GM20431 (cell line): ENCODE measurements around the gene CHST11.

Experiments used
- in situ Hi-C: fragments of 300-500 bp; cut with MseI, MboI; formaldehyde crosslinking; loops from one replicate; pipeline ENCODE4 v1.15.0; 2020; ENCODE audit warnings: low sequenced_read_pairs; ENCODE audit not compliant: unreplicated experiment

CHST11 gene

DNA sequence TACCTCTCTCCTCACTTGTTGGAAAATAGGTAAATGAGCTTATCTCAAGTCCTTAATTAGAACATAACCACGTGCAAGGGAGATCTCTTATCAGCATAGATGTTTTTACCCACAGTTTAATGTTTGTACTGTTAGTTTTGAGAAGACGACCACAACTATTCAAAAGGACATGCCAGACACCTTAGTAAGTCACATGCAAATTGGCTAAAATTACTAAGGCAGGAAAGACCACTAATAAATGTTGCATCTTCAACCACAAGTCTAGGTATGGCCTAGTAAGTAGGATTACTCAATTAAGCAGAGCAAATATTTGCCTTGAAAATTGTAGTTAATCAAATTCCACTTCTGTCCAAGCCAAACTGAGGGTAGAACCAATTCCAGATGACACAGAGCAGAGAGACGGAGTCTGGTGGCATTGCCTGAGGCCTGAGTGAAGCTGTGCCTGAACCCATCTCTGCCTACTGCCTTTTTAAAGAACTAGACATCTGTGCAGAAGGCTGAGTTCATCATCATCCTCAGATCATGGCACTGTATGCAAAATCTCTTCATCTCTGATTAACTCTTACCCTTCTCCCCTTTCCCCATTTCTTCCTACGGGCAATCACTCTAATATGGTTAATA is 29.7 kb upstream of the CHST11 start:
- in situ Hi-C loops: no loop called here

DNA sequence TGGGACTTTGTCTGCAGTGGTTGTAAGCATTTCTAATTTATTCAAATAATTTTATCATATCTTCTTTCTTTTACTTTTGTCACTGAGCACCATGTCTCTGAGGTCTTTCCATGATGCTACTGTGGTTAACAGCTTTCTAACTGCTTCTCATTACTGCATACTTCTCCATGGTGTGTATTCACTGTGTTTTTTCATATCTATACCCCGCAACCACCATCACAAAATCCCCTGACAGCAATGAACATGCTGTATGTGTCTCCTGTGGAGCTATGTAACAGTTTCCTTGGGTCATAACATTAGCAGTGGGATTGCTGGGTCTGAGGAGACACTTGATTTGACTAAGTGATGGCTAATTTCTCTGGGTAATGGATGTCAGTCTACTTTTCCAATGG is 29.2 kb upstream of the CHST11 start:
- in situ Hi-C loops: no loop called here

DNA sequence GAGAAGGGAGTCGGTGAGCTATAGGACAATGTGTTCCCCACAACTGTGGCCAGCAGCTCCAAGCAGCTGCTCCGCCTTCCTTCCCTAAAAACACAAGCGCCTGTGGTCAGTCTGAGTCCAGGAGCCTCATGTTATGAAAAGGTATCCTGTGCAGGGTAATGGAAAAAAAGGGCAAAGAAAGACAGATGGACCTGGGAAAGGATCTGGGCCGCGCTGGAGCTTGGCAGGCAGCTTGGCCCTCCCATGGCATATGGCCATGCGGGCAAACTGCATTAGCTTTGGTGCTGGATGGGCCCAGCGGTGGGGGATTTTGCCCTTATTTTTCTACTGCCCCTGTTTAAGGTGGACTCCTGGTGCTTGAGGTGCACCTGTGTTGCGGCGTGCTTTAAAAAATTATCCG is 23.7 kb upstream of the CHST11 start:
- in situ Hi-C loops: no loop called here

DNA sequence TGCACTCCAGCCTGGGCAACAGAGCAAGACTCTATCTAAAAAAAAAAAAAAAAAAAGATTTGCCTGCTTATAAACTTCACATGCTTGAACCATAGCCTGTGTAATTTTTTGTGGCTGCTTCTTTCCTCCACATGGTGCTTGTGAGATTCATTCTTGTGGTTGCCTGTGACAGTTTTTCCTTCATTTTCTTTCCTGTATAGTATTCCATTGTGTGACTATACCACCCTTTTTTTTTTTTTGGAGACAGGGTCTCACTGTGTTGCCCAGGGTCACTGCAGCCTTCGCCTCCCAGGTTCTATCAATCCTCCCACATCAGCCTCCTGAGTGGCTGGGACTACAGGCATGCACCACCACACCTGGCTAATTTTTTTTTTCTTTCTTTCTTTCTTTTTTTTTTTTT is 22.6 kb upstream of the CHST11 start:
- in situ Hi-C loops: no loop called here

DNA sequence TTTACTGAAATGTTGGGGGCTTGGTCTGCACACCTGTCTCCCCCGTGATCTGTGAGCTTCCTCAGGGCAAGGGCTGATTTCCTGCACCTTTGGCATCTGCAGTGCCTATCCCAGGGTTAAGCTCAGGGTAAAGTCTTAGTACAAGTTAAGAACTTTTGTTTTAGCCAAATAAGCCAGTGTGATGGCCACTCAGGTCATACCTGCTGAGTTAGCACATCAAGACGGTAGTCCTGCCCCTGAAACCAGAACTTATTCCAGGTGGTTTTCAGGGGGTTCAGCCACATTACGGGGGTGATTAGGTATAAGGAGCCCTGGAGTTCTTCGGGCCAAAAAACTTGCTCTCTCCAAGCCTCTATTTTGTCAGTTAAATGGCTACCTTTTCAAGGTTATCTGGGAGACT is 21.6 kb upstream of the CHST11 start:
- in situ Hi-C loops: no loop called here

DNA sequence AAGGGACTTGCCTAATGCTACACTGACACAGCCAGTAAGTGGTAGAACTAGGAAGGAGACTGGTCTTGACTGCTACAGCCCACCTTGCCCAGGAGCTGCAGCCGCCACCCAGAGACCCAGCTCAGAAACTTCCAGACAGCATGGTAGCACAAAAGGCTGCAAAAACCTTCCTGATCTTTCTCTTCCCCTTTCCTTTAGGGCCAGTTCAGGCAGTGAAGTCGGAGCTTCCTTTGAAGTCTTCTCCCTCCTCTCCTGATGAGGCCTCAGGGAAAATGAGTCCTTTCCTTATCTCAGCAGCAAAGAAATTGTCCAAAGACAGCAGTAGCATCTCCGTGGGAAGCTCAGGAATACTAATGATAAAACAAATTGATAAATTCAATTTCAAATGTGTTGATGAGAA is 21.0 kb upstream of the CHST11 start:
- in situ Hi-C loops: no loop called here

DNA sequence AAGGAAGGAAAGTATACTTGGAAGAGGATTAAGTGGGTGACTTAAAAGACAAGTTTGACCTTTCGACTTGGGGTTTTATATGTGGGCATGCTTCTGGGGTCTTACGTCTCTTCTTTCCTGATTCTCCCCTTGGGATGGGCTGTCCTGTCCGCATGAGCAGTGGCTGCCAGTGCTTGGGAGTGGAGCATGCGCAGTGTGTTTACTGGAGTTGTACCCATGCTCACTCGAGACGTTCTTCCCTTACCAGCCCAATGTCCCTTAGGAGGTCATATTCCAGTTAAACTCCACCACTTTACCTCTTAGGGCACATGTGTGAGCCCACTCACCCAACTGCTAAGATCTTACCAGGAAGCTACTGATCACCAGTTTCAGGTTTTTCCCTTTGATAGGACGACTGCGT is 20.0 kb upstream of the CHST11 start:
- in situ Hi-C loops: no loop called here

DNA sequence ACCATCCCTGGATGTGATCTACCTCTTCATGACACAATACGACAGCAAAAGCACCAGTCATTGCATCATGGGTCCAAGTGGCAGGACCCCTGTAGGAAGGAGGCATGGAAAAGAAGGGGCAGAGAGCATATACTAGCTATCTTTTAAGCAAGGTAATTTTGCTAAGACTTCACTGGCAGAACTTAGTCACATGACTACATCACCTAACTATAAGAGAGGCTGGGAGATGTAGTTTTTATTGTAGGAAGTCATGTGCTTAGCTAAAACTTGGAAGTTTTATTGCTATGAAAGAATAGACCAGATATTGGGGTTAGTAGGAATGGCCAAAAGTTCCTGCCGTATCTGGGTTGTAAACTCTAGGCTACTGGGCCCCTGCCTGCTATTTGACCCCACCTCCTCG is 18.6 kb upstream of the CHST11 start:
- in situ Hi-C loops: no loop called here

DNA sequence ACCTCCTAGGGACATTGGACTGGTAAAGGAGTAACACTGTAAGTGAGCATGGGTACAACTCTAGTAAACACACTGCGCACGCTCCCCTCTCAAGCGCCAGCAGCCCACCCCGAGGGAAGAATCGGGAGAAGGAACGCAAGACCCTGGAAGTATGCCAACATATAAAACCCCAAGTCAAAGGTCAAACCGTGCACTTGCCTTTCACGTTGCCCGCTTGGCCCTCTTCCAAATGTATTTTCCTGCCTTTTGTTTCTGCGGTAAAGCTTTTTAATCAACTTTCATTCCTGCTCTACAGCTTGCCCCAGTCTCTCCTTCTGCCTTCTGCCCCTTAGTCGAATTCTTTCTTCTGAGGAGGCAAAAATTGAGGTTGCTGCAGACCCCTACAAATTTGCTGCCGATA is 17.6 kb upstream of the CHST11 start:
- in situ Hi-C loops: no loop called here

DNA sequence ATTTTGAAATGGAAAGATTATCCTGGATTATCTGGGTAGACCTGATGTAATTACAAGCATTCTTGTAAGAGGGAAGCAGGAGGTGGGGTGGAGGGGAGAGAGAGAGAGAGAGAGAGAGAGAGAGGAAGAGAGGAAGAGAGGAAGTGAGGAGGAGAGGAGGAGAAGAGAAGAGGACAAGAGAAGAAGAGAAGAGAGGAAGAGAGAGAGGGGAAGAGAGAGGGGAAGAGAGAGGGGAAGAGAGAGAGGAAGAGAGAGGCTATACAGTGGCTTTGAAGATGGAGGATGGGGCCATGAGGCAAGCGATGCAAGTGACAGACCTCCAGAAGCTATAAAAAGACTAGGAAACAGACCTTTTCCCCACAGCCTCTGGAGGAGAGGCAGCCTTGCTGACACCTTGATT is 13.7 kb upstream of the CHST11 start:
- in situ Hi-C loops: no loop called here

DNA sequence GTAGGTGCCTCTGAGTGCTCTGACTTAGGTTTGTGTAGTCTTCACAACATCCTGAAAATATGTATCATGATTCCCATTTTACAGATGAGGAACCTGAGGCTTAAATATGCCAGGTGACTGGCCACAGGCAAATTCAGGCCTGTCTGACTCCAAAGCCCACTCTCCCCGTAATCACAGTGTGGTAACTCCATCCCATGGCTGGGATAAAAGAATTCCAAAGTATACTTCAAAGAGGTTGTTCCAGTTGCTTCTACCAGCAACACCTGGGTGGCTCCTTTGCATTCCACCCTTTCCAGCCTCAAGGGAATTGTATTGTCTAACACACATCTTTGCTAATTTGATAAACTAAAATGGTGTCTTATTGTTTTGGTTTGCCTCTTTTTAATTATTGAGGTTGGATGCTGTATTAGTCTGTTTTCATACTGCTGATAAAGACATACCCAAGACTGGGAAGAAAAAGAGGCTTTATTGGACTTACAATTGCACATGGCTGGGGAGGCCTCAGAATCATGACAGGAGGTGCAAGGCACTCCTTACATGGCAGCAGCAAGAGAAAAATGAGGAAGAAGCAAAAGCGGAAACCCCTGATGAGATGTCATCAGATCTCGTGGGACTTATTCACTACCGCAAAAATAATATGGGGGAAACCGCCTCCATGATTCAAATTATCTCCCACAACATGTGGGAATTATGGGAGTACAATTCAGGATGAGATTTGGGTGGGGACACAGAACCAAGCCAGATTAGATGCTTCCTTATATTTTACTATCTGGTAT is 9.9 kb upstream of the CHST11 start:
- in situ Hi-C loops: no loop called here

DNA sequence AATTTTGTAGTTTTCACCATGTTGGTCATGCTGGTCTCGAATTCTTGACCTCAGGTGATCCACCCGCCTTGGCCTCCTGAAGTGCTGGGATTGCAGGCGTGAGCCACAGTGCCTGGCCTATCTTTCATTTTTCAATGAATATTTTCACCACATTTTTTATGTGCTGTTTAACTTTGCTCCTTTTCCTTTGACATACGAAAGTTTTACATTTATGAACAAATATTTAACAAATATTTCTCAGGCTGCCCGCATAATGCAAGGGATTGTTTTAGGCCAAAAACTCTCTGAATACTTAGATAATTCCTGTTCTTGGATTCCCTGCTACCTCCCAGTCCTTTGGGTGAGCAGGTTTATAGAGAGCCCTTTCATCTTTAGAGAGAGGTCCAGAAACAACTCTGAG is 8.7 kb upstream of the CHST11 start:
- in situ Hi-C loops: no loop called here

DNA sequence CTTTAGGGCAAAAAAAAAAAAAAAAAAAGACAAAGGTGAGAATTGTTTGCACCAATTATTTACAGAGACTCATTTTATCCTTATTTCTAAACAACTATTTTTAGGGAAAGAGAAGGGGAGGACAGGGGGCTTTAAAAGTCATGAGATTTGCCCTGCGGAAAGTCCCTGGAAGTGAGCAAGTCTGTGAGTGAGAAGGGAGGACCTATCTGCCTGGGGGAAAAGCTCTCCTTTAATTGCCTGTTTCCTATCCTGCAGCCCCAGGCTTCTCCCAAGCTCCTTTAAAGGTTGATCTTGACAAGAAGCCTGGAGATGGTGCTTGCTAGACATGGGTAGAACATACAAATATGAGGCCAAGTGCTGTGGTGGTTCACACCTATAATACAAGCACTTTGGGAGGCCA is 8.3 kb upstream of the CHST11 start:
- in situ Hi-C loops: no loop called here

DNA sequence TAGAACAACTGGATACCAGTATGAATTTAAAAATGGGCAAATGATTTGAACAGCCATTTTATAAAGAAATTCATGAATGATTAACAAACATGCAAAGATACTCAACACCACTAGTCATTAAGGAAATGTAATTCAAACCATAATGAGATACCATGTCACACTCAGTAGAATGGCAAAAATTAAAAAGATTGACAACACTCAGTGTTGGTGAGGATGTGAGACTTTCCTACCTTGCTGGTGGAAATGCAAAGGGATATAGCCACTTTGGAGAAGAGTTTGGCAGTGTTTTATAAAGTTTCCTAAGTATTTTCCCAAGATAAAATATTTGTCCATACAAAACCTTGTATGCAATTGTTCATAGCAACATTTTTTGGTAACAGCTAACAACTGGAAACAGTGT is 6.0 kb upstream of the CHST11 start:
- in situ Hi-C loops: loop anchor here (25.0 kb wide), 1 partner anchor 212 kb away; no protein-coding TSS in a partner anchor

DNA sequence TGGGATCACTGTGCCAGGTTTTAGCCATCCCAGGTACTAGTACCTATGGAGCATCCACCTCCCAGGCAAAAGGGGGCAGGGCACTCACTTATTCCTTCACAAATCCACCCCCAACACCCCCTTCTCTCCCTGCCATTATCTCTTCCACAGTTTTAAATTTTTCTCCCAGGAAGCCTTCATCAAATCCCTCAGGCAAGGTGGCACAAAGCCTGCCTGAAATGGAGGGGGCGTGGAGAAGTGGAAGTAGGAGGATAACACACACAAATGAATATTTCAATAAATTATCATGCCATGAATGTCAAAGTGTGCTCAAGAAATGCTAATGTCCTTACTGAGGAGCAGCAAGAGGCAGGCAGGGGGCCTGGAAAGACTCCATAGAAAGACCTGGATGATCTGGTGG is 4.7 kb upstream of the CHST11 start:
- in situ Hi-C loops: loop anchor here (25.0 kb wide), 1 partner anchor 210 kb away; no protein-coding TSS in a partner anchor

DNA sequence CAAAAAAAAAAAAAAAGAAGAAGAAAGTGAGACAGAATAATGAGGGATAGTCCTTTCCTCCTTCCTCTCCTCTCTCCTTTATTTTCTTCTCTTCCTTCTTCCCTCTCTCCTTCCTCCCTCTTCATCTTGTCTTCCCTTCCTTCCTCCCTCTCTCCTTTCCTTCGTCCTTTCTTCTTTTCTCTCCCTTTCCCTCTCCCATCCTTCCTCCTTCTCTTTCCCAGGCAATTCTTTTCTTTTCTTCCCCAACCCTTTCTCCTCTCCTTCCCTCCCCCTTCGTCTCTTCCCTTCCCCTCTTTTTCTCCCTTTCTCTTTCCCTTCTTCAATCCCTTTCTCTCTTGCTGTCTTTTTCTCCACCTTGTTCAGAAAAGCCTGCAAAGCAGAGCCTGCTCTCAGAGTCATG is 3.6 kb upstream of the CHST11 start:
- in situ Hi-C loops: loop anchor here (25.0 kb wide), 1 partner anchor 209 kb away; no protein-coding TSS in a partner anchor

DNA sequence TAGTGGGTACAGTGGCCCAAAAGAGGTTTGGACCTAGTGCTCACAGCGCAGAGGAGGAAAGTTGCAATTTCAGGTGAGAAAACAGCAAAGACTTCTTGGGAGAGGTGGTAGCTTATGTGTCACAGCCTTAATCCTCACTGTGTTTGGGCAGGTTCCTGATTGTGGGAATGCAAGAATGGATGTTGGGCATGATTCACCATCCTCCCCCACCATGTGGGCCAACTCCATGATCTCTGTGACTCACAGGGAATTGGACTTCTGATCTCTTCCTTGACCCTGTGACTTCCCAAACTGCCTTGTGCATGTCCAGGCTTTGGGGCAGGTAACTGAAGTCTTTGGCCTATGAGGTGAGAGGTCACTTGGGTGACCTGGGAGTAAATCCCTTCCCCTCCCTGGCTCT is 1.8 kb upstream of the CHST11 start:
- in situ Hi-C loops: loop anchor here (25.0 kb wide), 1 partner anchor 207 kb away; no protein-coding TSS in a partner anchor

DNA sequence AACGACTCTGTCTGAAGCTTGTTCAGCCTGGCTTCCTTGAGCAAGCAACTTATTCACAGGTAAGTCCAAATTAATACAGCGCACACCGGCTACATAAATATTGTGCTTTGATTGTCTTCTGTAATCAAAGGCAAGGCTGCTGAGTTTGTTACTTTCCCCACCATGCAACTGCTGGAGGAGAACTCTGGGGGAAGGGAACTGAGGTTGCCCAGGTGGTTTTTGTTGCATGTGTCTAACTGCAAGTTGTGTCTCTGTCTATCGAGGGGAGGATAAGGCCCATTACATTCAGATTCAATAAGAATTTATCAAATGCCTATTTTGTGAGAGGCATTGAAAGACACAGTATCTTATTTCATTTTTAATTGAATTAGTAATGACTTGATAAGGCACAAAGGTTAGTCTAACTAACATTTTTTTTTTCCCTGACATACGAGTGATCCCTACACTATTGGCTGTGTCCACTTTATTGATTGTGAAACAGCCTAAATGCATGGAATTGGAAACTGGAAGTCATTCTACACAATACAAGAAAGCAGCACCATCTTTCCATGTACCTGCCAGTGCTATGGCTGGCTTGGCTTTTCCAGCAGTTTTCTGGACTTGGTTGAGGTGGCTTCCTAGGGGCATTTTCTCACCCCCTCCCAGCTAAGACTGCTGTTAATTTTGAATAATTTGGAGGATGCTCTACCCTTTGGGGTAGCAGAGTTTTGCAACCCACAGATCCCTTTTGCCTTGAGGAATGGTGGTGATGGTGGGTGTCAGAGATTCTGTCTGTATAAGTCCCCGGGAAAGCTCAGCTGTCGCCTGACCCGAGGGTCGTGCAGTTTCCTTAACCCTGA is 951 bp upstream of the CHST11 start:
- in situ Hi-C loops: loop anchor here (25.0 kb wide), 1 partner anchor 207 kb away; no protein-coding TSS in a partner anchor

DNA sequence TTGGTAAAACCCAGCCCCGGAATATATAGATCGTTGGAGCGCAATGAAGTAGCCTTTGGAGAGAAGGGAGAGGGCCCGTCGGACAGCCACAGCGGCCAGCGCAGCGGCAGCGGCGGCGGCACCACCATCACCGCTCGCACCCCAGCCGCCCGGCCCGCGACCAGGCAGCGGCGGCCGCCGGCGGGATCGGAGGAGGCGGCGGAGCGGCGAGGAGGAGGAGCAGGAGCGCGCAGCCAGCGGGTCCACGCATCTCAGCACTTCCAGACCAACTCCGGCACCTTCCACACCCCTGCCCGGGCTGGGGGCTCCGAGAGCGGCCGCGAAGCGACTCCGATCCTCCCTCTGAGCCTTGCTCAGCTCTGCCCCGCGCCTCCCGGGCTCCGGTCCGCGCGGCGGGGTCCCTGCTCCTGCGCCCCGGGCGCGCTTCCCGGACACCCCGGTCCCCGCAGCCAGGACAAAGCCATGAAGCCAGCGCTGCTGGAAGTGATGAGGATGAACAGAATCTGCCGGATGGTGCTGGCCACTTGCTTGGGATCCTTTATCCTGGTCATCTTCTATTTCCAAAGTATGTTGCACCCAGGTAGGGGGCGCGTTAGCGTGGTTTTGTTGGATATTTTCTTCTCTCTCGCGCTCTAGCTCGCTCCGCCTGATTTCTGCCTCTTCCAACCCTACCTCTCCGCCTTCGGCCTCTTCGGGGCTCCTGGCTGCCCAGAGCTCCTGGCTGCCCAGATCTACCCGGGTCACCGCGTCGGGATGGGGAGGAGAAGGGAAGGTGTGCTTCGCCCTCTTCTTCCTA is 400 bp downstream of the CHST11 start:
- in situ Hi-C loops: loop anchor here (25.0 kb wide), 1 partner anchor 205 kb away; no protein-coding TSS in a partner anchor
